ENCODE results near the gene FLYWCH2. TPM values are rescaled to one million over a fixed set of nuclear protein-coding genes. Genes with fewer than 3 reads are reported as not detected.
A peak's percentile ranks its signal among the peaks of the same experiment; 100 is the strongest.

The FLYWCH2 gene
- total RNA-seq, 1 experiment from 2014 or later: 33.7 TPM

- Histone ChIP-seq H3K9ac (ENCODE audit: low read length) (no peak overlapping the region), H3K36me3 (ENCODE audit: control insufficient read depth in 1 of 2, insufficient read depth in 2 of 2, low read length in 2 of 2) (peaks cover 0 to 7% of the 10 kb centered on the region in 2 experiments; a peak in 1 of 4 replicates), H3K9me3 (ENCODE audit: control insufficient read depth in 1 of 2, insufficient read depth in 1 of 2, low read depth in 1 of 2, low read length in 2 of 2) (peaks cover 2 to 6% of the 10 kb centered on the region in 2 experiments; a peak in 2 of 4 replicates), H2AFZ (ENCODE audit: low read depth, low read length, poor library complexity, severe bottlenecking) (no peak overlapping the region), H3K79me2 (ENCODE audit: insufficient read depth, low read length) (no peaks in the 10 kb centered on the region; the same call in 1 of the 2 replicates), H3K4me3 (replicated peaks in 1 of 2; ENCODE audit: low read depth in 1 of 2, low read length in 2 of 2) (no peak overlapping the region), H3K9me2 (ENCODE audit: insufficient read depth) (no peaks in the 10 kb centered on the region), H3K4me1 (ENCODE audit: control insufficient read depth in 1 of 2, insufficient read depth in 2 of 2, low read length in 2 of 2) (peaks cover 18 to 45% of the 10 kb centered on the region in 2 experiments), H3K4me2 (ENCODE audit: low read length) (no peak overlapping the region), H4K20me1 (ENCODE audit: insufficient read depth) (no peaks in the 10 kb centered on the region), H3K27me3 (ENCODE audit: insufficient read depth, low read length) (no peaks in the 10 kb centered on the region), H3K27ac (ENCODE audit: low read depth, low read length) (no peak overlapping the region)
- intact Hi-C loops (cut with micrococcal nuclease): no loop called here
- no peak for DNase-seq (ENCODE audit: low read depth, low spot score)
- ATAC-seq: no peak
- TF ChIP-seq SRF (IDR thresholded peaks at IDR 0.05; ENCODE audit: low read depth) (no peak), YY1 (IDR thresholded peaks at IDR 0.05; ENCODE audit: extremely low read depth, insufficient replicate concordance, low read depth, low read length) (no peak), TCF7L2 (IDR thresholded peaks at IDR 0.05; ENCODE audit: borderline replicate concordance, extremely low read depth, insufficient read depth, insufficient read length) (no peak), CTCF (IDR thresholded peaks at IDR 0.05 in 2 of 3, conservative IDR thresholded peaks at IDR 0.05 in 1 of 3; ENCODE audit: borderline replicate concordance in 1 of 3, insufficient read depth in 1 of 3, low read depth in 2 of 3, low read length in 2 of 3) (peak; percentile 52 to 95 (median 80); a peak in 5 of 6 replicates), POLR2A (IDR thresholded peaks at IDR 0.05; ENCODE audit: borderline replicate concordance, extremely low read depth, insufficient read depth, insufficient read length) (no peak), ELF1 (IDR thresholded peaks at IDR 0.05; ENCODE audit: borderline replicate concordance, low read depth) (no peak), RAD21 (IDR thresholded peaks at IDR 0.05; ENCODE audit: low read depth) (peak; percentile 52), EZH2 (IDR thresholded peaks at IDR 0.05) (no peak), CBX3 (IDR thresholded peaks at IDR 0.05; ENCODE audit: low read depth) (peak; percentile 44; the same call in 1 of the 2 replicates), FOSL1 (IDR thresholded peaks at IDR 0.05; ENCODE audit: low read depth) (no peak)
- TF ChIP-seq, protein P1, sequence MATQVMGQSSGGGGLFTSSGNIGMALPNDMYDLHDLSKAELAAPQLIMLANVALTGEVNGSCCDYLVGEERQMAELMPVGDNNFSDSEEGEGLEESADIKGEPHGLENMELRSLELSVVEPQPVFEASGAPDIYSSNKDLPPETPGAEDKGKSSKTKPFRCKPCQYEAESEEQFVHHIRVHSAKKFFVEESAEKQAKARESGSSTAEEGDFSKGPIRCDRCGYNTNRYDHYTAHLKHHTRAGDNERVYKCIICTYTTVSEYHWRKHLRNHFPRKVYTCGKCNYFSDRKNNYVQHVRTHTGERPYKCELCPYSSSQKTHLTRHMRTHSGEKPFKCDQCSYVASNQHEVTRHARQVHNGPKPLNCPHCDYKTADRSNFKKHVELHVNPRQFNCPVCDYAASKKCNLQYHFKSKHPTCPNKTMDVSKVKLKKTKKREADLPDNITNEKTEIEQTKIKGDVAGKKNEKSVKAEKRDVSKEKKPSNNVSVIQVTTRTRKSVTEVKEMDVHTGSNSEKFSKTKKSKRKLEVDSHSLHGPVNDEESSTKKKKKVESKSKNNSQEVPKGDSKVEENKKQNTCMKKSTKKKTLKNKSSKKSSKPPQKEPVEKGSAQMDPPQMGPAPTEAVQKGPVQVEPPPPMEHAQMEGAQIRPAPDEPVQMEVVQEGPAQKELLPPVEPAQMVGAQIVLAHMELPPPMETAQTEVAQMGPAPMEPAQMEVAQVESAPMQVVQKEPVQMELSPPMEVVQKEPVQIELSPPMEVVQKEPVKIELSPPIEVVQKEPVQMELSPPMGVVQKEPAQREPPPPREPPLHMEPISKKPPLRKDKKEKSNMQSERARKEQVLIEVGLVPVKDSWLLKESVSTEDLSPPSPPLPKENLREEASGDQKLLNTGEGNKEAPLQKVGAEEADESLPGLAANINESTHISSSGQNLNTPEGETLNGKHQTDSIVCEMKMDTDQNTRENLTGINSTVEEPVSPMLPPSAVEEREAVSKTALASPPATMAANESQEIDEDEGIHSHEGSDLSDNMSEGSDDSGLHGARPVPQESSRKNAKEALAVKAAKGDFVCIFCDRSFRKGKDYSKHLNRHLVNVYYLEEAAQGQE (IDR thresholded peaks at IDR 0.05; ENCODE audit: low read depth): no peak
- TF ChIP-seq, protein P2, sequence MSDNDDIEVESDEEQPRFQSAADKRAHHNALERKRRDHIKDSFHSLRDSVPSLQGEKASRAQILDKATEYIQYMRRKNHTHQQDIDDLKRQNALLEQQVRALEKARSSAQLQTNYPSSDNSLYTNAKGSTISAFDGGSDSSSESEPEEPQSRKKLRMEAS (IDR thresholded peaks at IDR 0.05): no peak
- ChIA-PET POLR2A (no interaction called here), CTCF (interaction anchor here (1.2 to 1.5 kb wide), 2 partner anchors 14 to 16 kb away, joined by 3 to 6 read pairs; no protein-coding TSS in a partner anchor), RAD21 (ENCODE audit: low non-redundant PET in 1 of 2, low total read pairs in 2 of 2, uncharacterized antibody in 2 of 2, unreplicated experiment in 2 of 2) (interaction anchor here in 1 of 2 experiments (1.4 kb wide), 1 partner anchor 13 kb away, joined by 8 read pairs; no protein-coding TSS in a partner anchor)
- BruUV-seq (replicated peaks): no TSS peak
Observed at GRCh38 chr16:2854700-2855309, 28.2 kb upstream of the FLYWCH2 start.
